Bronchial epithelial cell (primary cell): Measurements from ENCODE around the gene BROX. TPM values are rescaled to one million over a fixed set of nuclear protein-coding genes. Genes with fewer than 3 reads are reported as not detected.

Source experiments
- DNase-seq: peaks from one replicate; pipeline ENCODE4 v3.0.0-alpha.2; 2010; ENCODE audit warnings: low read depth
- FAIRE-seq: peaks from 2 replicates; lab custom pipeline; 2011; peaks lifted over from hg19 to GRCh38; lab: Jason Lieb, UNC
- H3K27me3 ChIP-seq: 2 replicates; pipeline ENCODE4 v1.5.1; 2011; ENCODE audit warnings: low read length; ENCODE audit not compliant: control insufficient read depth, insufficient read depth
- H3K36me3 ChIP-seq: 2 replicates; pipeline ENCODE4 v1.5.1; 2011; ENCODE audit warnings: low read length; ENCODE audit not compliant: control insufficient read depth, insufficient read depth
- H3K4me3 ChIP-seq: 2 replicates; pipeline ENCODE4 v1.5.1; 2011; ENCODE audit warnings: mild to moderate bottlenecking, low read depth, low read length, control low read depth
- CTCF ChIP-seq: IDR thresholded peaks from 2 replicates; pipeline ENCODE4 v1.5.1; 2011; ENCODE audit warnings: mild to moderate bottlenecking, moderate library complexity, low read length, control low read depth, inconsistent platforms; ENCODE audit not compliant: insufficient read depth, severe bottlenecking
- total RNA-seq: library from RNA; depleted of rRNA; stranded (reverse); fragments of >200 nt; gene quantifications from 2 replicates; pipeline ENCODE4 v1.2.1, GENCODE V29; 2014

BROX gene
- total RNA-seq, 1 donor from 2014 or later: 43.2 TPM

GRCh38 chr1:222702210-222702609, 10.2 kb upstream of the BROX start:
- no peak for TF ChIP-seq CTCF
- Histone ChIP-seq H3K4me3 (no peak overlapping the region), H3K36me3 (peaks cover 2% of the 10 kb centered on the region), H3K27me3 (no peaks in the 10 kb centered on the region)
- DNase-seq (no peak), FAIRE-seq (no peak)

GRCh38 chr1:222704260-222704659, 8.1 kb upstream of the BROX start:
- Histone ChIP-seq H3K36me3 (peaks cover 2% of the 10 kb centered on the region), H3K27me3 (no peaks in the 10 kb centered on the region), H3K4me3 (no peak overlapping the region)
- FAIRE-seq (no peak), DNase-seq (no peak)
- TF ChIP-seq CTCF: no peak

GRCh38 chr1:222706815-222707214, 5.5 kb upstream of the BROX start:
- DNase-seq (no peak), FAIRE-seq (no peak)
- Histone ChIP-seq H3K36me3 (peaks cover 2% of the 10 kb centered on the region), H3K4me3 (no peak overlapping the region), H3K27me3 (no peaks in the 10 kb centered on the region)
- TF ChIP-seq CTCF: no peak

DNA sequence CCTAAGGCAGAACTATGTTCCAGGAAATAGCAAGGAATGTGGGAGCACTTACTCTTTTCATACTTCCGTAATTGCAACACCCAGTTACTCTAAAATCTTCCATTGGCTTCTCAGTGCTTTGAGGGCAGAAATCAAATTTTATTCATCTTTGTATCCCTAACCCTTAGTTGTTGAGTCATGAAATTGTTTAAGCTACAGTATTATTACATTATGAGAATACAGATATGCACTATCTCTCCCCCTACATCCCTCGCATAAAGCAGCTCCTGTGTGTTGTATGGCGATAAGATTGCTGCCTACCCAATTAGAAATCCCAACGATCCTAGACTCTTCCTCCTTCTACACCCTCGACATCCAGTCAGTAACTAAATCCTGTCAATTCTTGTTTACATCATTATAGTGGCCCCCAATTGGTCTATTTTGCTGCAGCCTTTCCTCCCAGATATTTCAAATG, 2.6 kb upstream of the BROX start:
- FAIRE-seq: no peak
- Histone ChIP-seq H3K27me3 (no peaks in the 10 kb centered on the region), H3K4me3 (no peak overlapping the region), H3K36me3 (peaks cover 2% of the 10 kb centered on the region)
- TF ChIP-seq CTCF: no peak
- DNase-seq: no peak

- no peak for TF ChIP-seq CTCF
- no peak for FAIRE-seq
- peak overlapping the region; percentile 49 for H3K4me3 ChIP-seq
- DNase-seq: peak; percentile 83
- no peaks in the 10 kb centered on the region for H3K27me3 ChIP-seq
- H3K36me3 ChIP-seq: peaks cover 2% of the 10 kb centered on the region
Measured at GRCh38 chr1:222711319-222712252, 778 bp upstream of the BROX start.
